GM18505 (cell line): ENCODE results near the gene JARID2.

Experiments used
- ATAC-seq: cut with Tn5 transposase; IDR thresholded peaks from one replicate; pipeline ENCODE4 v1.9.1; 2021; ENCODE audit not compliant: unreplicated experiment
- POLR2A ChIP-seq: IDR thresholded peaks from 4 replicates; pipeline ENCODE4 v1.6.1; 2011; ENCODE audit warnings: borderline replicate concordance; ENCODE audit not compliant: insufficient read depth, insufficient read length; ENCODE audit errors: extremely low read depth

JARID2 gene

GRCh38 chr6:15363164-15363522 lies 117.3 kb downstream of the JARID2 start:
- no peak for TF ChIP-seq POLR2A
- no peak for ATAC-seq

- ATAC-seq, result no peak
- TF ChIP-seq POLR2A, result no peak
These were observed 117.9 kb downstream of the JARID2 start for GRCh38 chr6:15363523-15364400.

GRCh38 chr6:15364401-15365037 lies 118.7 kb downstream of the JARID2 start:
- ATAC-seq, result no peak
- TF ChIP-seq POLR2A, result no peak

- no peak for TF ChIP-seq POLR2A
- ATAC-seq, result no peak
These were observed 119.4 kb downstream of the JARID2 start for GRCh38 chr6:15365273-15365687.

- ATAC-seq, result no peak
- no peak for TF ChIP-seq POLR2A
These were observed 120.2 kb downstream of the JARID2 start for GRCh38 chr6:15366003-15366535.

GRCh38 chr6:15366879-15367278 lies 121.0 kb downstream of the JARID2 start:
- no peak for TF ChIP-seq POLR2A
- ATAC-seq, result no peak

GRCh38 chr6:15368186-15368585 lies 122.3 kb downstream of the JARID2 start:
- no peak for ATAC-seq

GRCh38 chr6:15368873-15369272 lies 123.0 kb downstream of the JARID2 start:
- TF ChIP-seq POLR2A, result no peak

More at GRCh38 chr6:15368186-15368585, 122.3 kb downstream of the JARID2 start:
- no peak for TF ChIP-seq POLR2A

GRCh38 chr6:15369838-15370237 lies 124.0 kb downstream of the JARID2 start:
- ATAC-seq, result no peak
- no peak for TF ChIP-seq POLR2A

More at GRCh38 chr6:15368873-15369272, 123.0 kb downstream of the JARID2 start:
- ATAC-seq, result no peak

GRCh38 chr6:15370733-15371671 lies 125.1 kb downstream of the JARID2 start:
- TF ChIP-seq POLR2A, result no peak
- no peak for ATAC-seq

GRCh38 chr6:15372932-15373331 lies 127.1 kb downstream of the JARID2 start:
- ATAC-seq, result no peak
- no peak for TF ChIP-seq POLR2A

- ATAC-seq, result no peak
- no peak for TF ChIP-seq POLR2A
These were observed 128.2 kb downstream of the JARID2 start for GRCh38 chr6:15374119-15374518.

- no peak for ATAC-seq
- no peak for TF ChIP-seq POLR2A
These were observed 129.1 kb downstream of the JARID2 start for GRCh38 chr6:15375018-15375417.
